Measurements from ENCODE around the gene RGS6. TPM values are rescaled to one million over a fixed set of nuclear protein-coding genes. Genes with fewer than 3 reads are reported as not detected.

RGS6 gene
- total RNA-seq, 4 donors from 2014 or later: 0.84 to 3.0 (median 1.7) TPM; not detected in 1

GRCh38 chr14:72433511-72433910 lies 501.3 kb downstream of the RGS6 start:
- TF ChIP-seq CTCF (IDR thresholded peaks at IDR 0.05): no peak
- no peak for TF ChIP-seq POLR2A (IDR thresholded peaks at IDR 0.05)
- intact Hi-C loops (cut with DNase I; ENCODE audit: low total_unique reads): no loop called here
- DNase-seq (ENCODE audit: low spot score in 2 of 2): peak in 1 of 2 donors; percentile 18
- no peak overlapping the region for H3K4me3 ChIP-seq (ENCODE audit: low read depth, poor library complexity, severe bottlenecking)
- WGBS, 2 donors: 64 to 65% methylated on average over 6 of the region's 6 CpGs

GRCh38 chr14:72434856-72435255 lies 502.6 kb downstream of the RGS6 start:
- 40 to 41% methylated on average over 2 of the region's 2 CpGs for WGBS, 2 donors
- no peak overlapping the region for H3K4me3 ChIP-seq (ENCODE audit: low read depth, poor library complexity, severe bottlenecking)
- TF ChIP-seq CTCF (IDR thresholded peaks at IDR 0.05) (no peak), POLR2A (IDR thresholded peaks at IDR 0.05) (no peak)
- intact Hi-C loops (cut with DNase I; ENCODE audit: low total_unique reads): no loop called here
- DNase-seq (ENCODE audit: low spot score in 2 of 2): no peak

- WGBS, 2 donors: 71 to 81% methylated on average over 4 of the region's 4 CpGs
- no peak for DNase-seq (ENCODE audit: low spot score in 2 of 2)
- H3K4me3 ChIP-seq (ENCODE audit: low read depth, poor library complexity, severe bottlenecking): no peak overlapping the region
- intact Hi-C loops (cut with DNase I; ENCODE audit: low total_unique reads): no loop called here
- TF ChIP-seq CTCF (IDR thresholded peaks at IDR 0.05) (no peak), POLR2A (IDR thresholded peaks at IDR 0.05) (no peak)
These were observed 507.5 kb downstream of the RGS6 start for GRCh38 chr14:72439707-72440106.

GRCh38 chr14:72443256-72443655 lies 511.0 kb downstream of the RGS6 start:
- 82 to 84% methylated on average over 2 of the region's 2 CpGs for WGBS, 2 donors
- intact Hi-C loops (cut with DNase I; ENCODE audit: low total_unique reads): no loop called here
- H3K4me3 ChIP-seq (ENCODE audit: low read depth, poor library complexity, severe bottlenecking): no peak overlapping the region
- TF ChIP-seq CTCF (IDR thresholded peaks at IDR 0.05) (no peak), POLR2A (IDR thresholded peaks at IDR 0.05) (no peak)
- DNase-seq (ENCODE audit: low spot score in 2 of 2): peak in 1 of 2 donors; percentile 32

GRCh38 chr14:72443991-72444441 lies 511.8 kb downstream of the RGS6 start:
- intact Hi-C loops (cut with DNase I; ENCODE audit: low total_unique reads): no loop called here
- no peak for DNase-seq (ENCODE audit: low spot score in 2 of 2)
- WGBS, 2 donors: 66 to 79% methylated on average over 8 of the region's 8 CpGs
- no peak overlapping the region for H3K4me3 ChIP-seq (ENCODE audit: low read depth, poor library complexity, severe bottlenecking)
- TF ChIP-seq POLR2A (IDR thresholded peaks at IDR 0.05): no peak
- TF ChIP-seq CTCF (IDR thresholded peaks at IDR 0.05): no peak

GRCh38 chr14:72444701-72445100 lies 512.5 kb downstream of the RGS6 start:
- intact Hi-C loops (cut with DNase I; ENCODE audit: low total_unique reads): no loop called here
- TF ChIP-seq POLR2A (IDR thresholded peaks at IDR 0.05) (no peak), CTCF (IDR thresholded peaks at IDR 0.05) (no peak)
- WGBS, 2 donors: 69 to 77% methylated on average over 6 of the region's 6 CpGs
- no peak overlapping the region for H3K4me3 ChIP-seq (ENCODE audit: low read depth, poor library complexity, severe bottlenecking)
- no peak for DNase-seq (ENCODE audit: low spot score in 2 of 2)
